SW480 (cell line): Measurements from ENCODE around the gene ARHGEF35.
"Not testable (repeated sequence)": the region's sequence is repeated elsewhere in the genome, so short reads cannot be mapped to it uniquely, and the experiment has no call there.

Experiments used
- DNase-seq: peaks from one replicate; pipeline ENCODE4 v3.0.0-alpha.2; 2016; ENCODE audit warnings: low spot score

ARHGEF35 gene

GRCh38 chr7:144178380-144179164 is 17.1 kb downstream of the ARHGEF35 start:
- not testable (repeated sequence) for DNase-seq

GRCh38 chr7:144174613-144175012 is 21.0 kb downstream of the ARHGEF35 start:
- no peak for DNase-seq

- DNase-seq = not testable (repeated sequence)
Measured at GRCh38 chr7:144171594-144172350, 23.9 kb downstream of the ARHGEF35 start.

GRCh38 chr7:144164784-144165183 is 30.8 kb downstream of the ARHGEF35 start:
- no peak for DNase-seq

- DNase-seq = no peak
Measured at GRCh38 chr7:144158861-144159260, 36.8 kb downstream of the ARHGEF35 start.

- DNase-seq = no peak
Measured at GRCh38 chr7:144148224-144148827, 47.3 kb downstream of the ARHGEF35 start.

GRCh38 chr7:144144426-144144825 is 51.2 kb downstream of the ARHGEF35 start:
- no peak for DNase-seq

GRCh38 chr7:144142187-144142586 is 53.4 kb downstream of the ARHGEF35 start:
- no peak for DNase-seq

- DNase-seq = no peak
Measured at GRCh38 chr7:144137501-144137900, 58.1 kb downstream of the ARHGEF35 start.
